ENCODE data around the gene RPN1.

DNA sequence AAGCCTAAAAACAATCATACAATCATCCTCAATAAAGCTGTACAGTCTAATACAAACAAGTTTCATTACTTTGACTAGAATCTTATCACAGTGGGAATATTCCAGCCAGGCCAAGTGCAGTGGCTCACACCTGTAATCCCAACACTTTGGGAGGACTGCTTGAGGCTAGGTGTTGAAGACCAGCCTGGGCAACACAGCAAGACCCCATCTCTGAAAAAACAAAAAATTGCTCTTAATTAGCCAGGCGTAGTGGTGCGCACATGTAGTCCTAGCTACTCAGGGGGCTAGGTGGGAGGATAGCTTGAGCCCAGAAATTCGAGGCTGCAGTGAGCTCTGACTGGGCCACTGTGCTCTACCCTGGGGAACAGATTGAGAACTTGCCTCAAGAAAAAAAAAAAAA lies 3.3 kb downstream of the RPN1 start:
- TF ChIP-seq, protein P1, sequence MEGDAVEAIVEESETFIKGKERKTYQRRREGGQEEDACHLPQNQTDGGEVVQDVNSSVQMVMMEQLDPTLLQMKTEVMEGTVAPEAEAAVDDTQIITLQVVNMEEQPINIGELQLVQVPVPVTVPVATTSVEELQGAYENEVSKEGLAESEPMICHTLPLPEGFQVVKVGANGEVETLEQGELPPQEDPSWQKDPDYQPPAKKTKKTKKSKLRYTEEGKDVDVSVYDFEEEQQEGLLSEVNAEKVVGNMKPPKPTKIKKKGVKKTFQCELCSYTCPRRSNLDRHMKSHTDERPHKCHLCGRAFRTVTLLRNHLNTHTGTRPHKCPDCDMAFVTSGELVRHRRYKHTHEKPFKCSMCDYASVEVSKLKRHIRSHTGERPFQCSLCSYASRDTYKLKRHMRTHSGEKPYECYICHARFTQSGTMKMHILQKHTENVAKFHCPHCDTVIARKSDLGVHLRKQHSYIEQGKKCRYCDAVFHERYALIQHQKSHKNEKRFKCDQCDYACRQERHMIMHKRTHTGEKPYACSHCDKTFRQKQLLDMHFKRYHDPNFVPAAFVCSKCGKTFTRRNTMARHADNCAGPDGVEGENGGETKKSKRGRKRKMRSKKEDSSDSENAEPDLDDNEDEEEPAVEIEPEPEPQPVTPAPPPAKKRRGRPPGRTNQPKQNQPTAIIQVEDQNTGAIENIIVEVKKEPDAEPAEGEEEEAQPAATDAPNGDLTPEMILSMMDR (IDR thresholded peaks at IDR 0.05), result no peak
- TF ChIP-seq POLR2A (IDR thresholded peaks at IDR 0.05) (no peak), EP300 (IDR thresholded peaks at IDR 0.05) (no peak), POLR2AphosphoS5 (IDR thresholded peaks at IDR 0.05) (no peak)

Data from suprapubic skin (tissue), 4 donors.